ENCODE results near the gene SMNDC1.

The SMNDC1 gene

DNA sequence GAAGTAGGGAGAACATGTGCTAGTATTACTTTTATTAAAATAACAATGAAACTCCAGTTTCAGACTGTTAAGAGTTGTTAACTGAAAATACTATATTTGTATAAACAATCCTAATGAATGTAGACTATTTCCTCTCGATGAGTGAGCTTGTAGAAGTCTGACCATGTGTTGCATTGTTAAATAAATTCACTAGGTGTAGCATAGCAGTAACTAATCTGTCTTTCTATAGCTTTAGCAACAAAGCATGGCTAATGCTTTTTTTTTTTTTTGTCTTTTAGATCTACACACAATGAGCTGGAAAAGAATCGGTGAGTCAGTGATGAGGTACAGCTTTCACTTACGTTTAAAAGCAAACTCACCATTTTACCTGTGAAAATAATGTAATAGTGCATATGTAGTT, 60.2 kb downstream of the SMNDC1 start:
- no peak for DNase-seq (ENCODE audit: low spot score)
- in situ Hi-C loops (cut with MboI; ENCODE audit: low sequenced_read_pairs, unreplicated experiment) = no loop called here
- TF ChIP-seq, protein P1, sequence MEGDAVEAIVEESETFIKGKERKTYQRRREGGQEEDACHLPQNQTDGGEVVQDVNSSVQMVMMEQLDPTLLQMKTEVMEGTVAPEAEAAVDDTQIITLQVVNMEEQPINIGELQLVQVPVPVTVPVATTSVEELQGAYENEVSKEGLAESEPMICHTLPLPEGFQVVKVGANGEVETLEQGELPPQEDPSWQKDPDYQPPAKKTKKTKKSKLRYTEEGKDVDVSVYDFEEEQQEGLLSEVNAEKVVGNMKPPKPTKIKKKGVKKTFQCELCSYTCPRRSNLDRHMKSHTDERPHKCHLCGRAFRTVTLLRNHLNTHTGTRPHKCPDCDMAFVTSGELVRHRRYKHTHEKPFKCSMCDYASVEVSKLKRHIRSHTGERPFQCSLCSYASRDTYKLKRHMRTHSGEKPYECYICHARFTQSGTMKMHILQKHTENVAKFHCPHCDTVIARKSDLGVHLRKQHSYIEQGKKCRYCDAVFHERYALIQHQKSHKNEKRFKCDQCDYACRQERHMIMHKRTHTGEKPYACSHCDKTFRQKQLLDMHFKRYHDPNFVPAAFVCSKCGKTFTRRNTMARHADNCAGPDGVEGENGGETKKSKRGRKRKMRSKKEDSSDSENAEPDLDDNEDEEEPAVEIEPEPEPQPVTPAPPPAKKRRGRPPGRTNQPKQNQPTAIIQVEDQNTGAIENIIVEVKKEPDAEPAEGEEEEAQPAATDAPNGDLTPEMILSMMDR (IDR thresholded peaks at IDR 0.05; ENCODE audit: borderline replicate concordance, control extremely low read depth, extremely low read depth, insufficient read depth, missing control alignments) = no peak

DNA sequence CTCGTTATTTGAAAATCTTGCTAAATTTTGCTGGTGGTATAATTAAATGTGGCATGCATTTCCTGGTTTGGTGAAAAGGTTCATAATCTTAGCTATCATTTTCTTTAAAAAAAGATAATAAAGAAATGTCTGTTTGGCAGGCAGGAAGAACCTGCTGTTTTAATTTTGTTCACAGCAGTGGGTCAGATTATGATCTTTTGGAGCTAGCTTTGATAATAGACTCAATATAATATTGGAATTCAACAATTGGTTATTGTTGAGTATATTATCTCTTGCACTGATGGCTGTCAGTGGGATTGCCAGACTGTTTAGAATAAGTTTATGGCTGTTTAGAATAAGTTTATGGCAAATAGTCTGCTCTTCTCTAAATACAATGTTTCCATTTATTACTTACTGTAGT, 62.2 kb downstream of the SMNDC1 start:
- no peak for DNase-seq (ENCODE audit: low spot score)
- in situ Hi-C loops (cut with MboI; ENCODE audit: low sequenced_read_pairs, unreplicated experiment) = no loop called here
- TF ChIP-seq, protein P1 (IDR thresholded peaks at IDR 0.05; ENCODE audit: borderline replicate concordance, control extremely low read depth, extremely low read depth, insufficient read depth, missing control alignments) = no peak

DNA sequence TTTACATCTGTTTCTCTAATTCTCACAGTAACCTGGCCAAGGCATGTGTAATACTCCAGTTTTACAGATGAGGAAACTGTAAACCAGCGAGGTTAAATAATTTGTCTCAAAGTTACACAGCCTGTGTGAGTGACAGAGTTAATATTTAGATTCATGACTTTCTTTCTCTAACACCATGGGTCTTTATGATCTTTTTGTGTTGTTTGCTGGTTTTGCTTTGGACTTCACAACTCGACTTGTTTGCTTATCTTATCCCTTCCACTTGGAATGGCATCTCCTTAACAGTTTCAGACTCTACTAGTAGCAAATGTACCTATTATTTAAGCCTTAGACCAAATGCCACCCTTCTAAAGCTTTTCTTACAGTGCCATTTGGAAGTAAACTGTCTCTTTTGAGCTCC, 62.9 kb downstream of the SMNDC1 start:
- TF ChIP-seq, protein P1 (IDR thresholded peaks at IDR 0.05; ENCODE audit: borderline replicate concordance, control extremely low read depth, extremely low read depth, insufficient read depth, missing control alignments) = no peak
- DNase-seq (ENCODE audit: low spot score) = no peak
- in situ Hi-C loops (cut with MboI; ENCODE audit: low sequenced_read_pairs, unreplicated experiment) = no loop called here

DNA sequence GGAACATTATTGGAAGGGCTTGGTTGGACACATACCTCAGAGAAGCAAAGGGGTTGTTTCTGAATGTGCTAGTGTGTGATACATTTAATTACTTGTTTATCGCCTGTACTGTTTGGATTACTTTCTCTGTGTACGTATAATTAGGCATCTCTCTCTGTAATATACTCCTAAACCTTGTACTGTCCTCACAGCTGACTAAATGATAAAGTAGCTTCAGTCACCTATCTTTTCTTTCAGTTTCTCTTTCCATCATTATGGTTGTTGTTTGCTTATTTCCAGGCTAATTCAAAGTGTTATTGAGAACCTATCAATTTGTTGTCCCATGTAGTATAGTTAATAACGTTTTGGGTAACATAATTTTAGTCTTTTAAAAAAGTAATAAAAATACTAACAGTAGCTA, 63.3 kb downstream of the SMNDC1 start:
- TF ChIP-seq, protein P1 (IDR thresholded peaks at IDR 0.05; ENCODE audit: borderline replicate concordance, control extremely low read depth, extremely low read depth, insufficient read depth, missing control alignments) = no peak
- in situ Hi-C loops (cut with MboI; ENCODE audit: low sequenced_read_pairs, unreplicated experiment) = no loop called here
- no peak for DNase-seq (ENCODE audit: low spot score)

Data from GM13976 (cell line).